ENCODE measurements around the gene BHMT2. TPM values are rescaled to one million over a fixed set of nuclear protein-coding genes. Genes with fewer than 3 reads are reported as not detected.

BHMT2 gene
- total and polyA plus RNA-seq, 2 of the 4 experiments (the other 2 are of a cell fraction), result 0.36 to 0.60 TPM

- Histone ChIP-seq H3K27me3 (ENCODE audit: control insufficient read depth, insufficient read depth, low read length) (peaks cover 56% of the 10 kb centered on the region), H2BK15ac (ENCODE audit: low read depth, low read length) (no peak overlapping the region), H3K4me1 (ENCODE audit: control insufficient read depth, insufficient read depth, low read length) (no peaks in the 10 kb centered on the region), H3K4ac (ENCODE audit: low read depth, low read length) (no peak overlapping the region), H4K5ac (ENCODE audit: low read depth, low read length) (no peak overlapping the region), H3K14ac (replicated peaks; ENCODE audit: low read depth, low read length) (no peak overlapping the region), H3K4me2 (ENCODE audit: low read depth, low read length) (no peak overlapping the region), H2AK9ac (replicated peaks; ENCODE audit: low read depth, low read length, poor library complexity) (no peak overlapping the region), H3K36me3 (ENCODE audit: control insufficient read depth, insufficient read depth, low read length) (no peaks in the 10 kb centered on the region), H4K91ac (ENCODE audit: insufficient read depth, low read depth, low read length) (no peak overlapping the region), H3K79me1 (ENCODE audit: low read depth in 1 of 2, low read length in 2 of 2) (no peaks in the 10 kb centered on the region), H2BK120ac (ENCODE audit: low read depth, low read length) (no peak overlapping the region), H3K23ac (ENCODE audit: low read depth, low read length) (no peak overlapping the region), H2AFZ (replicated peaks; ENCODE audit: low read length, poor library complexity) (no peak overlapping the region), H4K20me1 (ENCODE audit: insufficient read depth, low read length) (no peaks in the 10 kb centered on the region), H3K4me3 (ENCODE audit: insufficient read depth, low read depth, low read length) (no peak overlapping the region), H2BK5ac (ENCODE audit: low read depth, low read length, poor library complexity, severe bottlenecking) (no peak overlapping the region), H3K9ac (ENCODE audit: low read depth, low read length) (no peak overlapping the region), H2AK5ac (ENCODE audit: low read depth, low read length) (no peak overlapping the region), H3K18ac (ENCODE audit: low read depth, low read length) (no peak overlapping the region), H3K56ac (ENCODE audit: extremely low read depth, insufficient read depth, low read length) (no peak overlapping the region), H3K9me1 (ENCODE audit: insufficient read depth, low read length) (no peaks in the 10 kb centered on the region), H3K27ac (ENCODE audit: insufficient read depth, low read length) (no peak overlapping the region), H3K9me3 (ENCODE audit: control insufficient read depth, insufficient read depth, low read length) (no peaks in the 10 kb centered on the region), H4K8ac (ENCODE audit: low read depth in 2 of 2, low read length in 2 of 2) (no peak overlapping the region), H2BK20ac (ENCODE audit: low read depth, low read length) (no peak overlapping the region)
- no peak for DNase-seq
- no TSS peak for BruUV-seq (replicated peaks)
- intact Hi-C loops (cut with micrococcal nuclease) (no loop called here), in situ Hi-C loops (cut with MboI; ENCODE audit: low sequenced_read_pairs) (no loop called here), dilution Hi-C loops (cut with HindIII; ENCODE audit: low sequenced_read_pairs, unreplicated experiment) (no loop called here)
- TF ChIP-seq CEBPB (IDR thresholded peaks at IDR 0.05; ENCODE audit: low read depth, low read length) (no peak), NFE2L2 (IDR thresholded peaks at IDR 0.05; ENCODE audit: low read depth, low read length) (no peak), RCOR1 (IDR thresholded peaks at IDR 0.05; ENCODE audit: insufficient replicate concordance, low read length) (no peak), RFX5 (IDR thresholded peaks at IDR 0.05; ENCODE audit: low read depth, low read length) (no peak), CHD1 (IDR thresholded peaks at IDR 0.05; ENCODE audit: low read depth, low read length) (no peak)
- no CpG with 5 or more reads among the region's 8 CpGs for WGBS, 2 experiments (ENCODE audit: extremely low coverage in 2 of 2, insufficient read length in 1 of 2)
- CTCF ChIA-PET, result no interaction called here
- no peak for ATAC-seq (ENCODE audit: low read depth)
- POLR2A ChIA-PET (ENCODE audit: unreplicated experiment), result no interaction called here
Measured at GRCh38 chr5:79108792-79109191, 39.2 kb downstream of the BHMT2 start.

All from IMR-90 (cell line).